Stimulated activated CD4-positive, alpha-beta T cell treated with anti-CD3 and anti-CD28 coated beads, Interleukin-15, amount 100 ng/mL, for 1 hour (primary cell): ENCODE data around the gene QKI.
"Not testable (repeated sequence)": the region's sequence is repeated elsewhere in the genome, so short reads cannot be mapped to it uniquely, and the experiment has no call there.

ENCODE experiments used
- DNase-seq, 2 donors: peaks; one replicate each; pipeline ENCODE4 v3.0.0-alpha.2; 2020; ENCODE audit warnings: low read depth in 1 of 2, low spot score in 1 of 2

Gene QKI

GRCh38 chr6:163572612-163573011 lies 158.1 kb downstream of the QKI start:
- DNase-seq: no peak

DNA sequence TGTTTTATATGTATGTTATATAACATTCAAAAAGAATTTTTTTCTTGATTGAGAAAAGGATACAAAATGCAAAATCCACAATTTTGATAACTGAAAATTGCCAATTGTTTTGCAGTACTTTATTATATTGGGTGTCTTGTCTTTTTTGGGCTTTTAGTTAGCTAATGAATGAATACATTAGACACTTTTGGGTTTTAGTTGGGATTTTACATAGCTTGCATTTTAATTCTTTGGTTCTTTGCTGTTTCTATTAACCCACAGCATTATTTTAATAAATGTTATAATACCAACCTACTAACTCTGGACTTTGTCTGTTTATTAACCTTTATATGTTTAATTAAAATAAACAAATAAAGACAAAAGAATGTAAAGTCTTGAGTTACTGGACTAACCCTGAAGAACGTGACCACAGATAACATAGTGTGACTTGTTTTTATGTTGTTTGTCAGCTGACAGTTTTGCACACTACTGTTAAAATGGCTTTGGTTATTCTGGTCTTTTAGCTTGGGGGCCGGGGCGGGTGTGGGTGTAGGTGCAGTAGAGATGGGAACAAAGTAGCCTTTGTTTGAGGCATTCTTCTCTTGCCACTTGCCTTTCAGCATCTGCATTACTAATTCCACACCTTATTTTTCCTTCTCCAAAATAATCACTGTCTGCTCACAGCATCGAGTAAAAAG lies 159.1 kb downstream of the QKI start:
- DNase-seq: no peak

GRCh38 chr6:163576114-163576513 lies 161.6 kb downstream of the QKI start:
- no peak for DNase-seq

DNA sequence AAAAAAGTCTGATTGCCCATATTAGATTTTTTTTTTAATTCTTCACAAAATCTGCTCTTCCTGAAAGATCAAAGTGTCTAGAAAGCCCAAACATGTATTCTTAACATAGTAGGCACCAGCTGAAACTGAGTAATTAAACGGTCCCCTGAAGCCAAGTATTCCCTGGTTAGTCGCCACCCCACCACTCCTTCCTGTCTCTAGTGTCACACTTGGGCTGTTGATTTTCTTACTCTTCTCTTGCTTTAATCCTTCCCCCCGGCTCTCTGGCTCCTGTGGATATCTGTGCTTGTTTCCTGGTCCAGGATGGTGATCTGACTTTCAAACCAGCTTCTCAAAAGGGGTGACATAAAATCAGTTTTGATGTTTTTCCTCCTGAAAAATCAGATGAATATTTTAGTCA lies 162.9 kb downstream of the QKI start:
- no peak for DNase-seq

DNA sequence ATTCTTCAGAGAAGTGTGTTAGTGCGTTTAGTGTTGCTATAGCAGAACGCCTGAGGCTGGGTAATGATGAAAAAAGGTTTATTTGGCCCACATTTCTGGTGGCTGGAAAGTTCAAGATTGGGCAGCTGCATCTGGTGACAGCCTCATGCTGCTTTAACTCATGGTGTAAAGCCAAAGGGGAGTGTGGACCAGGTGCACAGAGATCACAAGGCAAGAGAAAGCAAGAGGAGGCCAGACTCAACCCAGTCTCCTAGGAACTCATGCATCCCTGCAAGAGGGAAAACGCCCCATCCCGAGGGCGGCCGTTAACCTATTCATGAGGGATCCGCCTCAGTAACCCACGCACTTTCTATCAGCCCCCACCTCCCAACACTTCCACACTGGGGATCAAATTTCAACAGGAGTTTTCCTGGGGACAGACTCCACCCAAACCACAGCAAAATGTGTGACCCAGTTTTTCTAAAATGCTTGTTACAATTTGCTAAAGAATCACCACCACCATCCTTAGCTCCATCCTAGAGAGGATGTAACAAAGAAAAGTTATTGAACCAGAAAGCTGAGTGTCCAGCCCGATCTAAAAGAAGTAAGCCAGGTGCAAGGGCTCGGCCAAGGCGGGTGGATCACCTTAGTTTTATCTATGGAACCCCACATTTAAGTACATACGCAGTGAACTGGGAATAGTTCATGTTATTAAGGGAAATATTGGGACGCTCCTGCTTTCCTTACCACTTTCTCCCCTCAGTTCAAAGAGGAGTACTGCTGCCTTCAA lies 164.8 kb downstream of the QKI start:
- DNase-seq: no peak

DNA sequence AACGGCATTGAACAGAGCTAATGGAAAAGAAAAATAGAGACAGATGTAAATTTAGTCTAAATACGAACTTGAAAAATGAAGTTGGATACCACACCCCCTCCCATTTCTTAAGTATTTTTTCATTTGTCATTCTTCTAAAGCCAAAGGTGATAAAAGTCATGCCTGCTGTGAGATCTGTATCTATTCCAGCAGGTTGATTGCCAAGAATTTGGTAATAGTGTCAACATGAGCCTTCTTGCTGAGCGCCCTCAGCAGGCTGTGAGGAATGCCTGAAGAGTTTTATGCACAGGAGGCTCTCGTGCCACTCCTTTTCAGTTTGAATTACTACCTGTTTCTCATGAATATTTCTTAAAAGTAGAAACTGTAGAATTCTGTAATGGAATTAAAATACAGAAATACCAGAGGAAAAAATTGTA lies 165.4 kb downstream of the QKI start:
- no peak for DNase-seq

GRCh38 chr6:163580311-163581030 lies 166.0 kb downstream of the QKI start:
- DNase-seq: no peak

DNA sequence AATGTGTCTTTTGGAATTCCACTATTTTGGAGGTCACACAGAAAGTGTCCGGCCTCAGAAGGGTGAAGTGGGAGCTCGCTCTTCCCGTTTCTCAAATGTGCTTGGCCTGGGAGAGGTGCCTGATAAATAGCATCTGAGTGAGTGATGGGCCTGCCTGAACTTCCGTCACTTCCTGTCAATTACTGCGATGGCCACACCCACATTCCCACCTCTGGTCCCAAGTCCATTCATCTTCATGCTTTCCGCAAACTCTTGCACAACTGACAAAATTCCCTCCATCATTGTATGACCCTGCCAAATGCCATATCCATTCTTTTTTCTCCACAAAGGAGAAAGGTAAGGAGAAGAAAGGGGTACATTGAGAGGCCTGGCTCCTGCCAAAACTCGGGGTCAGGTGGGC lies 169.0 kb downstream of the QKI start:
- DNase-seq: no peak

DNA sequence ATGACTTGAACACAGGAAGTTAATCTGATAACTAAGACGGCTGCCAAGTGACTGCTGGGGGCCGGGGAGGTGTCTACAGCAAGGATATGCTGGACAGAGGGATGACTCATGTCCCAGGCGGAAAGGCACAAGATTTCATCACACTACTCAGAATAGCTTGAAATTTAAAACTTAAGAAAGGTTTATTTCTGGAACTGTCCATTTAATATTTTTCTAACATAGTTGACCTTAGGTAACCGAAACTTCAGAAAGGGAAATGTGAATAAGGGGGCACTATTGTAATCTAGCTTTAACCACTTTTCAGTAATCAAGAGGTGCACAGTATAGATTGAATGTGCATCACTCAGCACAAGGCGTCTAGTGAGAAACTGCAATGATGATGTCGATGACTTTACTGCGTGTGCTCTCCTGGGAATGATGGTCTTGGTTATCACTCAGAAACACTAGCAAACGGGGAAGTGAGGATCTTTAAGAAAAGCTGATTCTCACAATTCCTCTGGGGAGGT lies 171.5 kb downstream of the QKI start:
- no peak for DNase-seq

DNA sequence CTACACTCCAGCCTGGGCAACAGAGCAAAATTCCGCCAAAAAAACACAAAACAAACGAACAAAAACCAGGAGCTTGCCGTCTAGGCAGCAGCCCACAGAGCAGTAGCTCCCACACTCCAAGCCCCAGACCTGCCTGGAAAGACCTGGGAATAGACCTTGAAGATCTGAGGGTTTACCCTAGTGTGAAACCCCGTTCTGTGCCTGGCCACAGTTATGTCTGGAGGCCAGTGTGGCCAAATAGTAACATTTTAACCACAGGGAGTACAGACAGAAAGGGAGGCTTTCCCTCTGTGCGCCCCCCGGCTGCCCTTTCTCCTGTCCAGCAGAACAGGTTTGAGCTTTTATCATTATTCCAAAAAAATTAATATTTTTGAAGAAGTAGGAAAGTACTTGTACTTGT lies 172.4 kb downstream of the QKI start:
- no peak for DNase-seq

- no peak for DNase-seq
These were observed 173.9 kb downstream of the QKI start for GRCh38 chr6:163588220-163588919.

- DNase-seq: no peak
These were observed 174.9 kb downstream of the QKI start for GRCh38 chr6:163589387-163589786.

DNA sequence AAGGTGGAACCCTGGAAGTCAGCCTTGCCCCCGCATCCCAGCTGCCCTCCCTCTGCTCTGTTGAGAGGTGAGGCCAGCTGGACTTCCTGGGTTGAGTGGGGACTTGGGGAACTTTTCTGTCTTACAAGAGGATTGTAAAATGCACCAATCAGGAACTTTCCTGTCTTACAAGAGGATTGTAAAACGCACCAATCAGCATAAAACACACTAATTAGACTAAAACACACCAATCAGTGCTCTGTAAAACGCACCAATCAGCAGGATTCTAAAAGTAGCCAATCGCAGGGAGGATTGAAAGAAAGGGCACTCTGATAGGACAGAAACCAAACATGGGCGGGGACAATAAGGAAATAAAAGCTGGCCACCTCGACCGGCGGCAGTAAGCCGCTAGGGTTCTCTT lies 175.6 kb downstream of the QKI start:
- not testable (repeated sequence) for DNase-seq

DNA sequence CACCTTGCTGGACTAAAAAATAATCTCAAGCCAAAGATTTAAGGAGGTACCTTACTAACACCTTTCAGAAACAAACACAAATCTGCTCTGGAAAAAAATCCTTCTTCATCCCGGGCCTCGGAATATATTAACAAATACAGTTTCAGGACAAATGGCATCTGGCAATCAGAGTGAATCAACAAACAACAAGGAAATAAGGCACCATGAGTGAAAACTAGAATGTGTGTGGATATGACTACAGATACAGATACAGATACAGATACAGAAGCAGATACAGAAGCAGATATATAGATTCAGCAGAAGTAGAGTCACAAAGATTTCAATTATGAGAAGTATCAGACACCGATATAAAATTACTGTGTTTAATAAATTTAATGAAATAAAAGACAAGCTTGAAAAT lies 178.4 kb downstream of the QKI start:
- no peak for DNase-seq

GRCh38 chr6:163596174-163596573 lies 181.7 kb downstream of the QKI start:
- DNase-seq: no peak

DNA sequence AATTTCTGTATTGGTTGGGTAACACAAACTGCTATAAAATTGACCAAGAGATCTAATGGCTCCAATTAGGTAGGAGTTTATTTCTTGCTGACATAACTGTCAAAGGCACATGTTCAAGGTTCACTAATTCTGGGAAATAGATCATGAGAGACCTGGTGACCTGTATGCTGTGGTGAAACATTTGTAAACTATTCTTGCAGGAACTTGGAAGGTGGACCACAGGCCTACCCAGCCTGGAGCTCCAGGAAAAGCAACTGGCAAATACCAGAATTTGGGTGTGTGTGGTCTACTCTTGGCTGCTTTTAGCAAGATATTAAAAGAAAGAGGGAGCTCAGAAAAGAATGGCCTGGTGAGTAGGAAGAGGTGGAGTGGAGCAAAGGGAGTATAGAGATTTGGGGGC lies 184.6 kb downstream of the QKI start:
- DNase-seq: no peak

- DNase-seq: no peak
These were observed 185.2 kb downstream of the QKI start for GRCh38 chr6:163599684-163600083.

- DNase-seq: no peak
These were observed 185.8 kb downstream of the QKI start for GRCh38 chr6:163600331-163600730.

DNA sequence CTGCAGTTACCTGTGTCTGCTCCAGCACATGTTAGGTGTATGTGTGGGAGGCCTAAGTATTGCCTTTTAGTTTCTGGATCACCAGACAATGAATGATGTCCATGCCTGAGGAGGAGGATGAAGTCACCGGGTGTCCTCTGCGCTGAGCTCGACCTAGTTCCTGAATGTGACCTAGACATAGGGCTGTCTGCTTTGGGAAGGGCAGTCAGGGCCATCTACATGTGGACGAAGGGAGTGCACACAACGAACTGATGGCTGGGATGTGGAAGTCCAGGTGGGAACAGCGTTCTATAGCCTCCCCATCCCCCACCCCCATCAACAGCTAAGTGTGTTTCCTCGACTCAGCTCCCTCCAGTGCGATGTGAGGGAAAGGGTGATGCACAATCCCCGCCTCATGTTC lies 186.3 kb downstream of the QKI start:
- no peak for DNase-seq

GRCh38 chr6:163602851-163603250 lies 188.3 kb downstream of the QKI start:
- no peak for DNase-seq

- no peak for DNase-seq
These were observed 188.9 kb downstream of the QKI start for GRCh38 chr6:163603395-163603794.
